ENCODE measurements around the gene MEI4.

DNA sequence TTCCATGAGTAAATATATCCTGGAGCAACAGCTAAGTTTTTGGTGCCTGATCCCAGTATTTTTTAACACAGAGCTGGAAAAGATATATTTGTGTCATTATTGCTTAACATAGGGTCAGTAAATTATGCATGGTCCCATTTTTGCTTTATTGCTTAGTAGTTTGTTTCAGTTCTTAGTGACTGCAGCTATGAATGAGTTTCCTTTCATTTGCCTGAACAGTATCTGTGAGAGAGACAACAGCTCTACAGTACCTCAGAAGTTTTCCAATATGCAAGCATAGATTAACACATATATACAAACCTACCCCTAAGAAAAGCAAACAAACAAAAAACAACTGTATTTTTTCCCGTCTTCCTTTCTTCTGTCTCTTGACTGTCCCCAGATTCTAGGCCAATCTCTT, 160.3 kb downstream of the MEI4 start:
- TF ChIP-seq, protein P1, sequence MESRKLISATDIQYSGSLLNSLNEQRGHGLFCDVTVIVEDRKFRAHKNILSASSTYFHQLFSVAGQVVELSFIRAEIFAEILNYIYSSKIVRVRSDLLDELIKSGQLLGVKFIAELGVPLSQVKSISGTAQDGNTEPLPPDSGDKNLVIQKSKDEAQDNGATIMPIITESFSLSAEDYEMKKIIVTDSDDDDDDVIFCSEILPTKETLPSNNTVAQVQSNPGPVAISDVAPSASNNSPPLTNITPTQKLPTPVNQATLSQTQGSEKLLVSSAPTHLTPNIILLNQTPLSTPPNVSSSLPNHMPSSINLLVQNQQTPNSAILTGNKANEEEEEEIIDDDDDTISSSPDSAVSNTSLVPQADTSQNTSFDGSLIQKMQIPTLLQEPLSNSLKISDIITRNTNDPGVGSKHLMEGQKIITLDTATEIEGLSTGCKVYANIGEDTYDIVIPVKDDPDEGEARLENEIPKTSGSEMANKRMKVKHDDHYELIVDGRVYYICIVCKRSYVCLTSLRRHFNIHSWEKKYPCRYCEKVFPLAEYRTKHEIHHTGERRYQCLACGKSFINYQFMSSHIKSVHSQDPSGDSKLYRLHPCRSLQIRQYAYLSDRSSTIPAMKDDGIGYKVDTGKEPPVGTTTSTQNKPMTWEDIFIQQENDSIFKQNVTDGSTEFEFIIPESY (IDR thresholded peaks at IDR 0.05; ENCODE audit: extremely low read depth, insufficient replicate concordance, low read length) = no peak
- TF ChIP-seq, protein P2, sequence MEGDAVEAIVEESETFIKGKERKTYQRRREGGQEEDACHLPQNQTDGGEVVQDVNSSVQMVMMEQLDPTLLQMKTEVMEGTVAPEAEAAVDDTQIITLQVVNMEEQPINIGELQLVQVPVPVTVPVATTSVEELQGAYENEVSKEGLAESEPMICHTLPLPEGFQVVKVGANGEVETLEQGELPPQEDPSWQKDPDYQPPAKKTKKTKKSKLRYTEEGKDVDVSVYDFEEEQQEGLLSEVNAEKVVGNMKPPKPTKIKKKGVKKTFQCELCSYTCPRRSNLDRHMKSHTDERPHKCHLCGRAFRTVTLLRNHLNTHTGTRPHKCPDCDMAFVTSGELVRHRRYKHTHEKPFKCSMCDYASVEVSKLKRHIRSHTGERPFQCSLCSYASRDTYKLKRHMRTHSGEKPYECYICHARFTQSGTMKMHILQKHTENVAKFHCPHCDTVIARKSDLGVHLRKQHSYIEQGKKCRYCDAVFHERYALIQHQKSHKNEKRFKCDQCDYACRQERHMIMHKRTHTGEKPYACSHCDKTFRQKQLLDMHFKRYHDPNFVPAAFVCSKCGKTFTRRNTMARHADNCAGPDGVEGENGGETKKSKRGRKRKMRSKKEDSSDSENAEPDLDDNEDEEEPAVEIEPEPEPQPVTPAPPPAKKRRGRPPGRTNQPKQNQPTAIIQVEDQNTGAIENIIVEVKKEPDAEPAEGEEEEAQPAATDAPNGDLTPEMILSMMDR (IDR thresholded peaks at IDR 0.05 in 2 of 3, conservative IDR thresholded peaks at IDR 0.05 in 1 of 3; ENCODE audit: borderline replicate concordance in 1 of 3, insufficient read depth in 1 of 3, low read depth in 2 of 3, low read length in 2 of 3) = no peak
- TF ChIP-seq ZNF274 (IDR thresholded peaks at IDR 0.05; ENCODE audit: low read depth, low read length) = no peak
- no peak for TF ChIP-seq POLR2A (IDR thresholded peaks at IDR 0.05; ENCODE audit: borderline replicate concordance, extremely low read depth, insufficient read depth, insufficient read length)
- TF ChIP-seq RAD21 (IDR thresholded peaks at IDR 0.05; ENCODE audit: low read depth) = no peak

Data from HCT116 (cell line).